Measurements from ENCODE around the gene TM9SF1. TPM values are rescaled to one million over a fixed set of nuclear protein-coding genes. Genes with fewer than 3 reads are reported as not detected.

TM9SF1 gene
- total and polyA plus RNA-seq, 9 of the 15 experiments (the other 6 are each of a cell fraction or from before 2014, with no cell fraction given), result 5.3 to 20.3 (median 11.8) TPM

DNA sequence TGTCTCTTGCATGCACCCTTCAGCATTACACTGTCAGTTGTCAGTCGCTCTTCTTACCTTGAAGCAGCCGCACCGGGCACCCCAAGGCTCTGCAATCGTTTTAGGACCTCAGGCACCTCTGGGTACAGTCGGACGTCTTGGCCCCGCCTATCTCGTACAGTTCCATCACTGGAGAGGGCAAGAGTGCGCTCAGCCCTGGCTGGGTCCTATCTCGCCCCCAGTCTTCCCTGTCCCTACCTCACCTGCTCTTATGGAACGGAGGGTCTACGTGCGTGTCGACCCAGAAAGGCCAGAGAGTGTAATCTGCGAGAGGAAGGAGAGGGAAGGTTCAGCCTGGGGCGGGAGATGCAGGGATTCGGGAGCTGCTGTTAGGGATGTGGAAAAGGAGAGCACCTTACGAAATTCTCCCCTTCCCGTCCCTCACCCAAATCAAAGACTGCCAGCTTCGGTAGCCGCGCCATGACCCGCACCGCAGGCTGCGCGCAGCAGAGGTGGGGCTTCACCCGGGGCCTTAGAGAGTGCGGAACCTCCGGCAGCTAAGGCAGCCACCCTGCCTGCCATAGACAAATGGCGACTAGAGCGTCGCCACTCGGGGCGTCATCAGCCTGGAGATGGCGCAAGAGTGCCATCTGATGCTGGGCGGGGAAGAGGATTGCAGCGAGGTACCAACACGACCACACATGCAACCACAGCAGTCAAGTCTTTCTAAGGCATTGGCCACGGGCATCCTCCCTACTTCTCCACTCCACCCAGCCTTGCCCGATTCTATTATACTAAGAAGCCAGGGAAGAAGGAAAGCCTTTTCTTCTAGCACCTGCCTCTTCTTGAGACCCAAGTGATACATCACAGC lies 20.5 kb upstream of the TM9SF1 start, which contains the start of gene MDP1 (continued):
- TF ChIP-seq ZNF57 (CRISPR knock-in tag; IDR thresholded peaks at IDR 0.05) (no peak), WHSC1 (IDR thresholded peaks at IDR 0.05; ENCODE audit: low read length) (no peak), ZNF518B (CRISPR knock-in tag; IDR thresholded peaks at IDR 0.05) (no peak), SLC30A9 (CRISPR knock-in tag; IDR thresholded peaks at IDR 0.05) (no peak), TSC22D4 (tag; IDR thresholded peaks at IDR 0.05) (no peak), EP400 (IDR thresholded peaks at IDR 0.05) (peak; percentile 78)
- TF ChIP-seq, protein P1, sequence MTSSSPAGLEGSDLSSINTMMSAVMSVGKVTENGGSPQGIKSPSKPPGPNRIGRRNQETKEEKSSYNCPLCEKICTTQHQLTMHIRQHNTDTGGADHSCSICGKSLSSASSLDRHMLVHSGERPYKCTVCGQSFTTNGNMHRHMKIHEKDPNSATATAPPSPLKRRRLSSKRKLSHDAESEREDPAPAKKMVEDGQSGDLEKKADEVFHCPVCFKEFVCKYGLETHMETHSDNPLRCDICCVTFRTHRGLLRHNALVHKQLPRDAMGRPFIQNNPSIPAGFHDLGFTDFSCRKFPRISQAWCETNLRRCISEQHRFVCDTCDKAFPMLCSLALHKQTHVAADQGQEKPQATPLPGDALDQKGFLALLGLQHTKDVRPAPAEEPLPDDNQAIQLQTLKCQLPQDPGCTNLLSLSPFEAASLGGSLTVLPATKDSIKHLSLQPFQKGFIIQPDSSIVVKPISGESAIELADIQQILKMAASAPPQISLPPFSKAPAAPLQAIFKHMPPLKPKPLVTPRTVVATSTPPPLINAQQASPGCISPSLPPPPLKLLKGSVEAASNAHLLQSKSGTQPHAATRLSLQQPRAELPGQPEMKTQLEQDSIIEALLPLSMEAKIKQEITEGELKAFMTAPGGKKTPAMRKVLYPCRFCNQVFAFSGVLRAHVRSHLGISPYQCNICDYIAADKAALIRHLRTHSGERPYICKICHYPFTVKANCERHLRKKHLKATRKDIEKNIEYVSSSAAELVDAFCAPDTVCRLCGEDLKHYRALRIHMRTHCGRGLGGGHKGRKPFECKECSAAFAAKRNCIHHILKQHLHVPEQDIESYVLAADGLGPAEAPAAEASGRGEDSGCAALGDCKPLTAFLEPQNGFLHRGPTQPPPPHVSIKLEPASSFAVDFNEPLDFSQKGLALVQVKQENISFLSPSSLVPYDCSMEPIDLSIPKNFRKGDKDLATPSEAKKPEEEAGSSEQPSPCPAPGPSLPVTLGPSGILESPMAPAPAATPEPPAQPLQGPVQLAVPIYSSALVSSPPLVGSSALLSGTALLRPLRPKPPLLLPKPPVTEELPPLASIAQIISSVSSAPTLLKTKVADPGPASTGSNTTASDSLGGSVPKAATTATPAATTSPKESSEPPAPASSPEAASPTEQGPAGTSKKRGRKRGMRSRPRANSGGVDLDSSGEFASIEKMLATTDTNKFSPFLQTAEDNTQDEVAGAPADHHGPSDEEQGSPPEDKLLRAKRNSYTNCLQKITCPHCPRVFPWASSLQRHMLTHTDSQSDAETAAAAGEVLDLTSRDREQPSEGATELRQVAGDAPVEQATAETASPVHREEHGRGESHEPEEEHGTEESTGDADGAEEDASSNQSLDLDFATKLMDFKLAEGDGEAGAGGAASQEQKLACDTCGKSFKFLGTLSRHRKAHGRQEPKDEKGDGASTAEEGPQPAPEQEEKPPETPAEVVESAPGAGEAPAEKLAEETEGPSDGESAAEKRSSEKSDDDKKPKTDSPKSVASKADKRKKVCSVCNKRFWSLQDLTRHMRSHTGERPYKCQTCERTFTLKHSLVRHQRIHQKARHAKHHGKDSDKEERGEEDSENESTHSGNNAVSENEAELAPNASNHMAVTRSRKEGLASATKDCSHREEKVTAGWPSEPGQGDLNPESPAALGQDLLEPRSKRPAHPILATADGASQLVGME (CRISPR knock-in tag; IDR thresholded peaks at IDR 0.05), result no peak
- TF ChIP-seq, protein P2, sequence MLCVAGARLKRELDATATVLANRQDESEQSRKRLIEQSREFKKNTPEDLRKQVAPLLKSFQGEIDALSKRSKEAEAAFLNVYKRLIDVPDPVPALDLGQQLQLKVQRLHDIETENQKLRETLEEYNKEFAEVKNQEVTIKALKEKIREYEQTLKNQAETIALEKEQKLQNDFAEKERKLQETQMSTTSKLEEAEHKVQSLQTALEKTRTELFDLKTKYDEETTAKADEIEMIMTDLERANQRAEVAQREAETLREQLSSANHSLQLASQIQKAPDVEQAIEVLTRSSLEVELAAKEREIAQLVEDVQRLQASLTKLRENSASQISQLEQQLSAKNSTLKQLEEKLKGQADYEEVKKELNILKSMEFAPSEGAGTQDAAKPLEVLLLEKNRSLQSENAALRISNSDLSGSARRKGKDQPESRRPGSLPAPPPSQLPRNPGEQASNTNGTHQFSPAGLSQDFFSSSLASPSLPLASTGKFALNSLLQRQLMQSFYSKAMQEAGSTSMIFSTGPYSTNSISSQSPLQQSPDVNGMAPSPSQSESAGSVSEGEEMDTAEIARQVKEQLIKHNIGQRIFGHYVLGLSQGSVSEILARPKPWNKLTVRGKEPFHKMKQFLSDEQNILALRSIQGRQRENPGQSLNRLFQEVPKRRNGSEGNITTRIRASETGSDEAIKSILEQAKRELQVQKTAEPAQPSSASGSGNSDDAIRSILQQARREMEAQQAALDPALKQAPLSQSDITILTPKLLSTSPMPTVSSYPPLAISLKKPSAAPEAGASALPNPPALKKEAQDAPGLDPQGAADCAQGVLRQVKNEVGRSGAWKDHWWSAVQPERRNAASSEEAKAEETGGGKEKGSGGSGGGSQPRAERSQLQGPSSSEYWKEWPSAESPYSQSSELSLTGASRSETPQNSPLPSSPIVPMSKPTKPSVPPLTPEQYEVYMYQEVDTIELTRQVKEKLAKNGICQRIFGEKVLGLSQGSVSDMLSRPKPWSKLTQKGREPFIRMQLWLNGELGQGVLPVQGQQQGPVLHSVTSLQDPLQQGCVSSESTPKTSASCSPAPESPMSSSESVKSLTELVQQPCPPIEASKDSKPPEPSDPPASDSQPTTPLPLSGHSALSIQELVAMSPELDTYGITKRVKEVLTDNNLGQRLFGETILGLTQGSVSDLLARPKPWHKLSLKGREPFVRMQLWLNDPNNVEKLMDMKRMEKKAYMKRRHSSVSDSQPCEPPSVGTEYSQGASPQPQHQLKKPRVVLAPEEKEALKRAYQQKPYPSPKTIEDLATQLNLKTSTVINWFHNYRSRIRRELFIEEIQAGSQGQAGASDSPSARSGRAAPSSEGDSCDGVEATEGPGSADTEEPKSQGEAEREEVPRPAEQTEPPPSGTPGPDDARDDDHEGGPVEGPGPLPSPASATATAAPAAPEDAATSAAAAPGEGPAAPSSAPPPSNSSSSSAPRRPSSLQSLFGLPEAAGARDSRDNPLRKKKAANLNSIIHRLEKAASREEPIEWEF (CRISPR knock-in tag; IDR thresholded peaks at IDR 0.05), result no peak
